GM10266 (cell line): Measurements from ENCODE around the gene RAB4B.

Source experiments
- DNase-seq: peaks from one replicate; pipeline ENCODE4 v3.0.0; 2012; ENCODE audit errors: extremely low spot score
- CTCF ChIP-seq: IDR thresholded peaks from 2 replicates; pipeline ENCODE4 v1.5.1; 2012; ENCODE audit warnings: mild to moderate bottlenecking, low read depth; ENCODE audit not compliant: control insufficient read depth, insufficient read depth; ENCODE audit errors: missing control alignments

RAB4B gene

GRCh38 chr19:40752257-40752781 is 25.7 kb upstream of the RAB4B start:
- no peak for TF ChIP-seq CTCF
- DNase-seq: no peak

DNA sequence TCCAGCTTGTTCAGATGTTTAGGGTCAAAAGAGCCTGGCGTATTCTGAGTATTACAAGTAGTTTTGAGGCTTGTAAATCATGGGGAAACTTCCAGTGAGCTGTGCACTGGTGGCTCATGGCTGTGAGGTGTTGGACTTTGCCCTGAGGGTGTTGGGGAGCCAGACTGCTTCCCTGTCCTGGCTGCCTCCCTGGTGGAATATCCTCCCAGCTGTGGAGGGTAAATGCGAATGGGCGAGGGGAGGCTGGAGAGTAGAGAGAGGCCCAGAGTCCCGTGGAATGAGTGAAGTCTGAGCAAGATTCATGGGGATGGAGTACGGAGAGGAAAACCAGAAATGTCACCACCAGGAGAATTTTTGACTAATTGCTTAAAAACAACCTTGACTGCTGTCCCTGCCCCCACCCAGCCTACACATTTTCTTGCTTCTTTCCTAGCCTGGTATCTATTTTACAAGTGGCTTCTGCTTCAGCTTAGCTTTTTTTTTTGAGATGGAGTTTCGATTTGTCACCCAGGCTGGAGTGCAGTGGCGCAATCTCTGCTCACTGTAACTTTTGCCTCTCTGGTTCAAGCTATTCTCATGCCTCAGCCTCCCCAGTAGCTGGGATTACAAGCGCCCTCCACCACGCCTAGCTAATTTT is 23.3 kb upstream of the RAB4B start:
- no peak for DNase-seq
- TF ChIP-seq CTCF: no peak

DNA sequence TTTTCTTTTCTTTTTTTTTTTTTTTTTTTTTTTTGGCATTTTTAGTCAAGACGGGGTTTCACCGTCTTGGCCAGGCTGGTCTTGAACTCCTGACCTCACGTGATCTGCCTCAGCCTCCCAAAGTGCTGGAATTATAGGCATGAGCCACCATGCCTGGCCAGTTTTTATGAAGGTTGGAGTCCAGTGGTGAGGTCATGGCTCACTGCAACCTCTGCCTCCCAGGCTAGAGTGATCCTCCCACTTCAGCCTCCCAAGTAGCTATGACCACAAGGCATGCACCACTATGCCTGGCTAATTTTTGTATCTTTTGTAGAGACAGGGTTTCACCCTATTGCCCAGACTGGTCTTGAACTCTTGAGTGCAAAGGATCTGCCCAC is 22.8 kb upstream of the RAB4B start:
- no peak for DNase-seq
- no peak for TF ChIP-seq CTCF

DNA sequence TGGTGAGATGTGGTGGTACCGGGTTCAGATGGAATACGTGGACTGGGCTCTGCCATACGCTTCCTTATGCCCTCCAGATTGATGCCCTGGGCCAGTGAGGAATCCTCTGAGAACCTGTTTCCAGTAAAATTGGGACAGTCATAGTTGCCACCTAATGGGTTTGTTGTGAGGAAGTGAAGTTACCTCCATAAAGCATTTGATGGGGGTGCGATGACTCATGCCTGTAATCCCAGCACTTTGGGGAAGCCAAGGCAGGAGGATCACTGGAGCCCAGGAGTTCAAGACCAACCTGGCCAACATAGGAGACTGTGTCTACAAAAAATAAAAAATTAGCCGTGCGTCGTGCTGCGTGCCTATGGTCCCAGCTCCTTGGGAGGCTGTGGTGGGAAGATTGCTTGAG is 22.3 kb upstream of the RAB4B start:
- no peak for TF ChIP-seq CTCF
- no peak for DNase-seq

GRCh38 chr19:40756502-40757110 is 21.4 kb upstream of the RAB4B start:
- DNase-seq: no peak
- TF ChIP-seq CTCF: no peak

- TF ChIP-seq CTCF: no peak
- DNase-seq: no peak
Measured at GRCh38 chr19:40758491-40758890, 19.6 kb upstream of the RAB4B start.

- DNase-seq: no peak
Measured at GRCh38 chr19:40759352-40759751, 18.7 kb upstream of the RAB4B start.

More at GRCh38 chr19:40759352-40759751, 18.7 kb upstream of the RAB4B start:
- no peak for TF ChIP-seq CTCF
